DOHH2 (cell line): ENCODE data around the gene RASAL1.

ENCODE experiments used
- H3F3A ChIP-seq: fragments of 200-600 bp; sonication (generic), shearing (Covaris generic); 2 replicates; pipeline ENCODE4 v1.6.0; 2016; ENCODE audit warnings: antibody characterized with exemption, mild to moderate bottlenecking; ENCODE audit not compliant: control insufficient read depth, insufficient read depth
- H3K27ac ChIP-seq: fragments of 200-600 bp; sonication (generic); 2 replicates; pipeline ENCODE4 v1.5.1; 2014; ENCODE audit warnings: low read depth, mild to moderate bottlenecking, low read length, moderate library complexity
- H3K27me3 ChIP-seq: fragments of 200-600 bp; sonication (generic); 2 replicates; pipeline ENCODE4 v1.6.1; 2014; ENCODE audit warnings: mild to moderate bottlenecking, low read length, mixed read lengths; ENCODE audit not compliant: control insufficient read depth
- H3K36me3 ChIP-seq: fragments of 200-600 bp; sonication (generic); 2 replicates; pipeline ENCODE4 v1.6.1; 2014; ENCODE audit warnings: mild to moderate bottlenecking, low read length, moderate library complexity, mixed read lengths; ENCODE audit not compliant: control insufficient read depth
- H3K4me1 ChIP-seq: fragments of 200-600 bp; sonication (generic); 2 replicates; pipeline ENCODE4 v1.6.1; 2014; ENCODE audit warnings: mild to moderate bottlenecking, low read length, mixed read lengths; ENCODE audit not compliant: control insufficient read depth
- H3K4me2 ChIP-seq: fragments of 200-600 bp; sonication (generic); 2 replicates; pipeline ENCODE4 v1.6.0; 2014; ENCODE audit warnings: mild to moderate bottlenecking, low read length, moderate library complexity
- H3K4me3 ChIP-seq: fragments of 200-600 bp; sonication (generic); 2 replicates; pipeline ENCODE4 v1.5.1; 2014; ENCODE audit warnings: mild to moderate bottlenecking, low read length, mixed read lengths
- H3K79me2 ChIP-seq: fragments of 200-600 bp; sonication (generic); 2 replicates; pipeline ENCODE4 v1.6.1; 2014; ENCODE audit warnings: mild to moderate bottlenecking, low read length, mixed read lengths; ENCODE audit not compliant: control insufficient read depth
- H3K9me2 ChIP-seq: fragments of 200-600 bp; sonication (generic); replicated peaks from 2 replicates; pipeline ENCODE4 v1.6.1; 2014; ENCODE audit warnings: mild to moderate bottlenecking, low read length, mixed read lengths; ENCODE audit not compliant: control insufficient read depth
- H3K9me3 ChIP-seq: fragments of 200-600 bp; sonication (generic); 2 replicates; pipeline ENCODE4 v1.6.1; 2014; ENCODE audit warnings: antibody characterized with exemption, low read length, mixed read lengths; ENCODE audit not compliant: control insufficient read depth, insufficient read depth
- H4K20me1 ChIP-seq: fragments of 200-600 bp; sonication (generic); 2 replicates; pipeline ENCODE4 v1.6.0; 2014; ENCODE audit warnings: low read depth, mild to moderate bottlenecking, antibody characterized with exemption, low read length, moderate library complexity; ENCODE audit not compliant: control insufficient read depth, insufficient read depth
- CTCF ChIP-seq: fragments of 200-600 bp; sonication (generic); IDR thresholded peaks from one replicate; pipeline ENCODE4 v1.5.1; 2014; ENCODE audit warnings: antibody characterized with exemption, mild to moderate bottlenecking, low read depth, low read length; ENCODE audit not compliant: poor library complexity, severe bottlenecking
- EZH2phosphoT487 ChIP-seq: fragments of 200-600 bp; sonication (generic); IDR thresholded peaks from 2 replicates; pipeline ENCODE4 v1.6.1; 2017; ENCODE audit warnings: borderline replicate concordance, mild to moderate bottlenecking, antibody characterized with exemption, low read length, moderate library complexity, mixed read lengths

The RASAL1 gene

GRCh38 chr12:113179023-113179422 lies 43.5 kb upstream of the RASAL1 start:
- Histone ChIP-seq H3K9me2 (no peaks in the 10 kb centered on the region), H3K27me3 (no peaks in the 10 kb centered on the region), H3K4me1 (peaks cover 37% of the 10 kb centered on the region), H3K36me3 (peaks cover 84% of the 10 kb centered on the region), H3K27ac (no peak overlapping the region), H4K20me1 (peaks cover 7% of the 10 kb centered on the region; the same call in 1 of the 2 replicates), H3K9me3 (no peaks in the 10 kb centered on the region), H3K4me2 (no peak overlapping the region), H3F3A (peaks cover 7% of the 10 kb centered on the region; the same call in 1 of the 2 replicates), H3K4me3 (no peak overlapping the region), H3K79me2 (peaks cover 43% of the 10 kb centered on the region)
- TF ChIP-seq CTCF (no peak), EZH2phosphoT487 (no peak)

GRCh38 chr12:113174461-113175384 lies 39.2 kb upstream of the RASAL1 start:
- Histone ChIP-seq H3K27ac (peak overlapping the region; percentile 92), H3K9me3 (no peaks in the 10 kb centered on the region), H3K27me3 (no peaks in the 10 kb centered on the region), H3K79me2 (peaks cover 17% of the 10 kb centered on the region), H3K4me2 (peak overlapping the region; percentile 74), H4K20me1 (no peaks in the 10 kb centered on the region), H3K36me3 (peaks cover 92% of the 10 kb centered on the region), H3F3A (peaks cover 21% of the 10 kb centered on the region), H3K4me1 (peaks cover 54% of the 10 kb centered on the region), H3K4me3 (peak overlapping the region; percentile 49), H3K9me2 (no peaks in the 10 kb centered on the region)
- peak; percentile 87 for TF ChIP-seq CTCF
- no peak for TF ChIP-seq EZH2phosphoT487

GRCh38 chr12:113173081-113173698 lies 37.6 kb upstream of the RASAL1 start:
- TF ChIP-seq CTCF (no peak), EZH2phosphoT487 (no peak)
- Histone ChIP-seq H3K79me2 (peaks cover 17% of the 10 kb centered on the region), H3K36me3 (peaks cover 88% of the 10 kb centered on the region), H3K9me2 (no peaks in the 10 kb centered on the region), H4K20me1 (no peaks in the 10 kb centered on the region), H3F3A (peaks cover 21% of the 10 kb centered on the region), H3K4me3 (peak overlapping the region; percentile 49), H3K4me2 (peak overlapping the region; percentile 74), H3K4me1 (peaks cover 45% of the 10 kb centered on the region), H3K27ac (peak overlapping the region; percentile 92), H3K9me3 (no peaks in the 10 kb centered on the region), H3K27me3 (no peaks in the 10 kb centered on the region)
